ENCODE measurements around the gene OR52E1. TPM values are rescaled to one million over a fixed set of nuclear protein-coding genes. Genes with fewer than 3 reads are reported as not detected.

Gene OR52E1
- total RNA-seq, 1 donor = not detected

DNA sequence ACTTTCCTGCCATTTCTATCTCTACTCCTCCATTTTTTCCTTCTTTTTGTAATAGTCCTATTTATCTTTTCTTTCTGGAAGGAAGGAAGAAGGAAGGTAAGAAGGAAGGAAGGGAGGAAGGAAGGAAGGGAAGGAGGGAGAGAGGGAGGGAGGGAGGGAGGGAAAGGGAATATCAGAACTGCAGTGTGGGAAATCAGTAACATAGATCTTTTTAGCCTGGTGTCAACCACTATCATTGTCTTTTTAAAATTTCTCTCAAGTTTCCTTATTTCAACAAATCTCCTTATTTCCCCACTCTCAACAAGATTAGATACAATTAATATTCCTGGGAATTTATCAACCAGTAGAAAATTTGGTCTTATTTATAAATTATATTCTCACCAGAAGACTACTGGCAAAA is 33.7 kb downstream of the OR52E1 start:
- H3K4me3 ChIP-seq (ENCODE audit: low read depth, low read length) = no peak overlapping the region
- DNase-seq (ENCODE audit: low read depth) = no peak
- TF ChIP-seq, protein P1, sequence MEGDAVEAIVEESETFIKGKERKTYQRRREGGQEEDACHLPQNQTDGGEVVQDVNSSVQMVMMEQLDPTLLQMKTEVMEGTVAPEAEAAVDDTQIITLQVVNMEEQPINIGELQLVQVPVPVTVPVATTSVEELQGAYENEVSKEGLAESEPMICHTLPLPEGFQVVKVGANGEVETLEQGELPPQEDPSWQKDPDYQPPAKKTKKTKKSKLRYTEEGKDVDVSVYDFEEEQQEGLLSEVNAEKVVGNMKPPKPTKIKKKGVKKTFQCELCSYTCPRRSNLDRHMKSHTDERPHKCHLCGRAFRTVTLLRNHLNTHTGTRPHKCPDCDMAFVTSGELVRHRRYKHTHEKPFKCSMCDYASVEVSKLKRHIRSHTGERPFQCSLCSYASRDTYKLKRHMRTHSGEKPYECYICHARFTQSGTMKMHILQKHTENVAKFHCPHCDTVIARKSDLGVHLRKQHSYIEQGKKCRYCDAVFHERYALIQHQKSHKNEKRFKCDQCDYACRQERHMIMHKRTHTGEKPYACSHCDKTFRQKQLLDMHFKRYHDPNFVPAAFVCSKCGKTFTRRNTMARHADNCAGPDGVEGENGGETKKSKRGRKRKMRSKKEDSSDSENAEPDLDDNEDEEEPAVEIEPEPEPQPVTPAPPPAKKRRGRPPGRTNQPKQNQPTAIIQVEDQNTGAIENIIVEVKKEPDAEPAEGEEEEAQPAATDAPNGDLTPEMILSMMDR (IDR thresholded peaks at IDR 0.05; ENCODE audit: insufficient read depth, low read depth, low read length) = no peak

DNA sequence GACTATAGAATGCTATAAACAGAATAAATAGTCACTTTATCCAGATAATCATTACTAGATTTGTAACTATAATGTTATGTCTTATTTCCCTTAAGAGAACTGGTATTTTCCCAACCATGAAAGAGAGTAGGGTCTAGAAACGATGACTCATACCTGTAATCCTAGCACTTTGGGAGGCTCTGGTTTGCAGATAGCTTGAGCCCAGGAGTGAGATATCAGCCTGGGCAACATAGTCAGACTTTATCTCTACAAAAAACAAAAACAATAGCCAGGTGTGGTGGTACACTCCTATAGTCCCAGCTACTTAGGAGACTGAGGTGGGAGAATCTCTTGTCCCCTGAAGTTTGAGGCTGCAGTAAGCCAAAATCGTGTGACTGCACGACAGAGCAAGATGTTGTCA is 37.9 kb downstream of the OR52E1 start:
- DNase-seq (ENCODE audit: low read depth) = no peak
- no peak overlapping the region for H3K4me3 ChIP-seq (ENCODE audit: low read depth, low read length)
- TF ChIP-seq, protein P1 (IDR thresholded peaks at IDR 0.05; ENCODE audit: insufficient read depth, low read depth, low read length) = no peak

DNA sequence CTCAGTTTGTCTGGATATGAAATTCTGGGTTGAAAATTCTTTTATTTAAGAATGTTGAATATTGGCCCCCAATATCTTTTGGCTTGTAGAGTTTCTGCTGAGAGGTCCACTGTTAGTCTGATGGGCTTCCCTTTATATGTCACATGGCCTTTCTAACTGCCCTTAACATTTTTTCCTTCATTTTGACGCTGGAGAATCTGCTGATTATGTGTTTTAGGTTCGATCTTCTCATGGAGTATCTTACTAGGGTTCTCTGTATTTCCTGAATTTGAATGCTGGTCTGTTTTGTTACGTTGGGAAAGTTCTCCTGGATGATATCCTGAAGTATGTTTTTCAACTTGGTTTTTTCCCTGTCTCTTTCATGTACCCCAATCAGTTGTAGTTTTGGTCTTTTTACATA is 46.0 kb downstream of the OR52E1 start:
- DNase-seq (ENCODE audit: low read depth) = no peak
- TF ChIP-seq, protein P1 (IDR thresholded peaks at IDR 0.05; ENCODE audit: insufficient read depth, low read depth, low read length) = no peak

DNA sequence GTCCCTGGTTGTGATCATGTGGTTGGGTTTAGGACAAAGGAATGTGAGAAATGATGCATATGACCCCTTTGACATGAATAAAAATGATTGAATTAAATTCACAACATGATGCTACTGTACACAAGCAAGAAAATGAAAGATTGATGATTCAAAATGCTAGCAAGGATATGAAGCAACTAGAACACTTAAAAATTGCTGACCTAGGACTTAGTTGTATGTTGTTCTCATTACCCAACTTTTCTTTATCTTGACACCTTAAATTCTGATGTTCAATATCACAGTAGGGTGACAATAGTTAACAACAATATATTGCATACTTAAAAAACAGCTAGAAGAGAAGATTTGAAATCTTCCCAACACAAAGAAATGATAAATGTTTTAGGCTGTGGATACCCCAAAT is 48.2 kb downstream of the OR52E1 start:
- no peak overlapping the region for H3K4me3 ChIP-seq (ENCODE audit: low read depth, low read length)
- no peak for DNase-seq (ENCODE audit: low read depth)

More for the DNA sequence above, 46.0 kb downstream of the OR52E1 start:
- H3K4me3 ChIP-seq (ENCODE audit: low read depth, low read length) = no peak overlapping the region

DNA sequence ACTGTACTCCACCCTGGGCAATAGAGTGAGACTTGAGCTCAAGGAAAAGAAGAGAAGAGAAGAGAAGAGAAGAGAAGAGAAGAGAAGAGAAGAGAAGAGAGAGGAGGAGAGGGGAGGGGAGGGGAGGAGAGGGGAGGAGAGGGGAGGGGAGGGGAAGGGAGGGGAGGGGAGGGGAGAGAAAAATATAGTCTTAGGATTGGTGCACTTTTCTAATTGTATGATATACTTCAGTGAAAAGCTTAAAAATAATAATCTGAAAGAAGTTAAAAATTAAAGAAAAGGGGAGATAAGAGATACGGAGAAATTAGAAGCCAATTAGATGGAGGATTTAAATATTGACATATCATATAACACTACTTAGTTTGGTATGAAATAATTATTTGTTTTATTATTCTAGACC is 49.5 kb downstream of the OR52E1 start:
- no peak overlapping the region for H3K4me3 ChIP-seq (ENCODE audit: low read depth, low read length)
- TF ChIP-seq, protein P1 (IDR thresholded peaks at IDR 0.05; ENCODE audit: insufficient read depth, low read depth, low read length) = no peak
- no peak for DNase-seq (ENCODE audit: low read depth)

More for the DNA sequence above, 48.2 kb downstream of the OR52E1 start:
- TF ChIP-seq, protein P1 (IDR thresholded peaks at IDR 0.05; ENCODE audit: insufficient read depth, low read depth, low read length) = no peak

Other genes with a start within 250 kb of the OR52E1 start
- gene OR51F2, start 248.3 kb upstream of the OR52E1 start, total RNA-seq = not detected in 2 replicates
- gene OR51S1, start 220.4 kb upstream of the OR52E1 start, total RNA-seq = not detected in 2 replicates
- not detected in 2 replicates for gene OR51T1, start 187.7 kb upstream of the OR52E1 start, total RNA-seq
- gene OR51A7, start 165.8 kb upstream of the OR52E1 start, total RNA-seq = not detected in 2 replicates
- not detected in 2 replicates for gene OR51G2, start 150.2 kb upstream of the OR52E1 start, total RNA-seq
- not detected in 2 replicates for gene OR51G1, start 145.2 kb upstream of the OR52E1 start, total RNA-seq
- not detected in 2 replicates for gene OR51A4, start 122.0 kb upstream of the OR52E1 start, total RNA-seq
- not detected in 2 replicates for gene OR51A2, start 113.9 kb upstream of the OR52E1 start, total RNA-seq
- gene OR51L1, start 74.7 kb upstream of the OR52E1 start, total RNA-seq = not detected in 2 replicates
- gene OR52J3, start 23.0 kb upstream of the OR52E1 start, total RNA-seq = not detected in 2 replicates
- not detected in 2 replicates for gene OR52E2, start 9.9 kb upstream of the OR52E1 start, total RNA-seq
- not detected in 2 replicates for gene OR52A5, start 68.8 kb downstream of the OR52E1 start, total RNA-seq
- not detected in 2 replicates for gene OR52A1, start 85.2 kb downstream of the OR52E1 start, total RNA-seq
- gene OR51V1, start 131.1 kb downstream of the OR52E1 start, total RNA-seq = not detected in 2 replicates
- gene HBB, start 157.5 kb downstream of the OR52E1 start, total RNA-seq = not detected in 2 replicates
- 0.32 and 0.43 TPM in 2 replicates for gene HBD, start 164.9 kb downstream of the OR52E1 start, total RNA-seq
- not detected in 2 replicates for gene HBG1, start 180.3 kb downstream of the OR52E1 start, total RNA-seq
- not detected in 2 replicates for gene HBG2, start 185.2 kb downstream of the OR52E1 start, total RNA-seq
- 0.97 and 1.7 TPM in 2 replicates for gene HBE1, start 200.4 kb downstream of the OR52E1 start, total RNA-seq
- gene OR51B4, start 232.4 kb downstream of the OR52E1 start, total RNA-seq = 0.43 TPM in 1 of 2 replicates, not detected in the other

Data from fibroblast of villous mesenchyme (primary cell).